ENCODE measurements around the gene SBK3.
"Not testable (repeated sequence)": the region's sequence is repeated elsewhere in the genome, so short reads cannot be mapped to it uniquely, and the experiment has no call there.

SBK3 gene

GRCh38 chr19:55537741-55538111, 7.6 kb downstream of the SBK3 start:
- H3K4me3 ChIP-seq (ENCODE audit: low read length), result no peak overlapping the region
- TF ChIP-seq CTCF (conservative IDR thresholded peaks at IDR 0.05; ENCODE audit: low read length), result no peak
- no peak for DNase-seq (ENCODE audit: low read depth)

DNA sequence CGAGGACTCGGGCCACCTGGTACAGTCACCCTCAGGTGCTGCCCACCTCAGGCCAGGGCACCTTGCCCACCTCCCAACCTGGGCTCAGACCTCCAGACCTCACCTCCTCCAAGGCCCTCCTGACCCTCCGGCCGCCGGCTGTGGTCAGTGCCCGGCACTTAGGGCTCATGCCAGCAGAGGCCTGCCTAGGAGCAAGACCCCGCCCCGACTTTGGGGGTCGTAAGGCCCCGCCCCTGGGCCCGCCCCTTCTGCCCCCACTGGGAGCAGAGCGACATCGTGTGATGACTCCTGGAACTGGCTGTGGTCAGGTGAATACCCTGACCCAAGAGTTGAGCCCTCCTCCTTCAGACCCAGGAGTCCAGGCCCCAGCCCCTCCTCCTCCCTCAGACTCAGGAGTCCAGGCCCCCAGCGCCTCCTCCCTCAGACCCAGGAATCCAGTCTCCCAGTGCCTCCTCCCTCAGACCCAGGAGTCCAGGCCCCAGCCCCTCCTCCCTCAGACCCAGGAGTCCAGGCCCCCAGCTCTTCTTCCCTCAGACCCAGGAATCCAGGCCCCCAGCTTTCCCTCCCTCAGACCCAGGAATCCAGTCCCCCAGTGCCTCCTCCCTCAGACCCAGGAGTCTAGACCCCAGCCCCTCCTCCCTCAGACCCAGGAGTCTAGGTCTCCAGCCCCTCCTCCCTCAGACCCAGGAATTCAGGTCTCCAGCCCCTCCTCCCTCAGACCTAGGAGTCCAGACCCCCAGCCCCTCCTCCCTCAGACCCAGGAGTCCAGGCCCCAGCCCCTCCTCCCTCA, 8.2 kb downstream of the SBK3 start, which contains the start of gene SBK2:
SBK2 (minus strand) TSS at position 183 of the 790 bp plus-strand sequence. CDS start 839 bp downstream, outside the sequence.
- H3K4me3 ChIP-seq (ENCODE audit: low read length), result no peak within 1 kb of the TSS
- TF ChIP-seq CTCF (conservative IDR thresholded peaks at IDR 0.05; ENCODE audit: low read length), result 0 out of 2 replicates have a peak, but pooled peaks have one; percentile 12
- DNase-seq (ENCODE audit: low read depth), result no peak

GRCh38 chr19:55536366-55536765, 9.0 kb downstream of the SBK3 start:
- H3K4me3 ChIP-seq (ENCODE audit: low read length), result no peak overlapping the region
- no peak for DNase-seq (ENCODE audit: low read depth)
- no peak for TF ChIP-seq CTCF (conservative IDR thresholded peaks at IDR 0.05; ENCODE audit: low read length)

GRCh38 chr19:55535965-55536350, 9.4 kb downstream of the SBK3 start:
- TF ChIP-seq CTCF (conservative IDR thresholded peaks at IDR 0.05; ENCODE audit: low read length), result no peak
- no peak for DNase-seq (ENCODE audit: low read depth)
- H3K4me3 ChIP-seq (ENCODE audit: low read length), result no peak overlapping the region

GRCh38 chr19:55535173-55535964, 10.0 kb downstream of the SBK3 start:
- no peak for DNase-seq (ENCODE audit: low read depth)
- TF ChIP-seq CTCF (conservative IDR thresholded peaks at IDR 0.05; ENCODE audit: low read length), result no peak
- no peak overlapping the region for H3K4me3 ChIP-seq (ENCODE audit: low read length)

GRCh38 chr19:55534280-55534679, 11.1 kb downstream of the SBK3 start:
- not testable (repeated sequence) for DNase-seq (ENCODE audit: low read depth); H3K4me3 ChIP-seq (ENCODE audit: low read length)

- DNase-seq (ENCODE audit: low read depth), result no peak
- TF ChIP-seq CTCF (conservative IDR thresholded peaks at IDR 0.05; ENCODE audit: low read length), result no peak
- no peak overlapping the region for H3K4me3 ChIP-seq (ENCODE audit: low read length)
These were observed 14.3 kb downstream of the SBK3 start for GRCh38 chr19:55530996-55531395.

Data from AG10803 (cell line).